Measurements from ENCODE around the gene MATN4. TPM values are rescaled to one million over a fixed set of nuclear protein-coding genes. Genes with fewer than 3 reads are reported as not detected.

The MATN4 gene
- total and polyA plus RNA-seq, 2 donors (not counting 1 experiment from before 2014, with no cell fraction given): not detected

GRCh38 chr20:45290677-45291355 is 17.3 kb downstream of the MATN4 start:
- no peaks in the 10 kb centered on the region for H3K9me3 Mint-ChIP-seq (ENCODE audit: insufficient read depth)
- no peak overlapping the region for H3K27ac Mint-ChIP-seq
- no peak overlapping the region for H3K4me3 Mint-ChIP-seq
- peaks cover 44% of the 10 kb centered on the region for H3K27me3 Mint-ChIP-seq
- peaks cover 13 to 21% of the 10 kb centered on the region in 2 donors for H3K4me1 ChIP-seq (ENCODE audit: control insufficient read depth in 2 of 2, insufficient read depth in 2 of 2, low read length in 2 of 2)
- no peaks in the 10 kb centered on the region for H4K20me1 ChIP-seq (ENCODE audit: control insufficient read depth, insufficient read depth, low read length, poor library complexity, severe bottlenecking)
- no peak overlapping the region for H3K27ac ChIP-seq (ENCODE audit: low read length in 2 of 2)
- H3K4me2 ChIP-seq (replicated peaks; ENCODE audit: low read depth, low read length, poor library complexity, severe bottlenecking): no peak overlapping the region
- peaks cover 0 to 3% (median 2%) of the 10 kb centered on the region in 3 donors for H3K9me3 ChIP-seq (ENCODE audit: control extremely low read depth in 1 of 3, control insufficient read depth in 2 of 3, insufficient read depth in 1 of 3, low read length in 2 of 3)
- peaks cover 18% of the 10 kb centered on the region for H3K4me1 Mint-ChIP-seq
- peak; percentile 76 for DNase-seq
- TF ChIP-seq EZH2 (IDR thresholded peaks at IDR 0.05; ENCODE audit: borderline replicate concordance, insufficient read depth, low read depth, low read length, poor library complexity, severe bottlenecking) (no peak), CTCF (IDR thresholded peaks at IDR 0.05) (peak; percentile 92)
- H3K36me3 ChIP-seq (replicated peaks in 1 of 2; ENCODE audit: control extremely low read depth in 1 of 2, control insufficient read depth in 1 of 2, extremely low read depth in 1 of 2, insufficient read depth in 2 of 2, low read length in 1 of 2): no peaks in the 10 kb centered on the region
- ChIA-PET POLR2A (no interaction called here), CTCF (interaction anchor here (0.7 to 6.2 kb wide), 31 partner anchors 8 to 606 kb away, joined by 3 to 52 read pairs (median 3); partner anchors contain the start of genes KCNK15 and SYS1)
- H3K4me3 ChIP-seq (ENCODE audit: control extremely low read depth in 1 of 5, extremely low read depth in 1 of 5, insufficient read depth in 1 of 5, low read depth in 2 of 5, low read length in 4 of 5): no peak overlapping the region
- WGBS (ENCODE audit: insufficient coverage): 32% methylated on average over 7 of the region's 8 CpGs
- no peak overlapping the region for H3K9ac ChIP-seq (ENCODE audit: low read length)
- no peaks in the 10 kb centered on the region for H3K79me2 ChIP-seq (ENCODE audit: control insufficient read depth, insufficient read depth, low read length)
- H3K27me3 ChIP-seq (replicated peaks in 1 of 4; ENCODE audit: control extremely low read depth in 1 of 4, control insufficient read depth in 3 of 4, insufficient read depth in 4 of 4, low read length in 3 of 4): peaks cover 0 to 32% (median 18%) of the 10 kb centered on the region in 4 experiments
- ATAC-seq (ENCODE audit: low read depth): peak; percentile 57
- H2AFZ ChIP-seq (ENCODE audit: insufficient read depth, low read depth, low read length, poor library complexity, severe bottlenecking): no peak overlapping the region
- intact Hi-C loops (cut with micrococcal nuclease): loop anchor here (10.0 kb wide), 1 partner anchor 606 kb away; no protein-coding TSS in a partner anchor
